Tongue (tissue), 2 donors: ENCODE measurements around the gene LDLRAP1. TPM values are rescaled to one million over a fixed set of nuclear protein-coding genes. Genes with fewer than 3 reads are reported as not detected.

ENCODE experiments used
- DNase-seq: peaks from one replicate; pipeline ENCODE4 v3.0.0-alpha.2; 2015
- total RNA-seq: library from RNA; depleted of rRNA; stranded (reverse); fragments of >200 nt; gene quantifications from one replicate; pipeline ENCODE4 v1.2.3, GENCODE V29; 2014

Gene LDLRAP1
- total RNA-seq, 1 donor from 2014 or later, result 10.8 TPM

DNA sequence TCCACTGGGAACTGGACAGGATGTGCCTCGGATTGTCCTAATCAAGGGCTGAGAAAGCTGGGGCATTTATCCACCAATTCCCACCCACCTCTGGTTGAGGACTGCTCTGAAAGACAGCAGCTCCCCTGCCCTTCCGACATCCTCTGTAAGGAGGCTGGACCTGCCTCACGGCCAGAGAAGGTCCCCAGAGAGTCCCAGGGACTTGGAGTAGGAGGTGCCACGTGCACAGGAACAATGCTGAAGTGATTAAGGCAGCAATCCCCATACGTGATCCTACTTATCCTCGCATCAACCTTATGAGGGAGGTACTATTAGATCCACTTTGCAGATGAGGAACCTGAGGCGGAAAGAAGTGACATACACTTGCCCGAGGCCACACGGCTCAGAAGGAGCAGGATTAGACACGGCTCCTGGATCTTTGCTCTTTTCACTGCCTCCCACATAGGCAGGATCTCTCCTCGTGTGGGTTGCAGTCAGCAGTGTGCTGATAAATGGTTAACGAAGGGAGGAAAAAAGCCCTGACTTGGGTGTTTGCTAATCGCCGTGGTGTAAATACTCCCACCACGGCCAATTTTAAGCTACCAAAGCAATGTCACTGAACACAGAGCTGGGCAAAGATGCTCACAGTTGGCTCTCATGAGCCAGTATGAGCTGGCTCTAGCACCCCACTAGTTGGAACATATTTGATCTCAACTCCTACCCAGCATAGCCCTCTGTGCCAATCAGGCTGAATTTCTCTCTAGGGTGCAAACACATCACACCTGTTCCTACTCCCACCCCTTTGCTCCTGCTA, 18.6 kb upstream of the LDLRAP1 start:
- DNase-seq, result no peak

DNA sequence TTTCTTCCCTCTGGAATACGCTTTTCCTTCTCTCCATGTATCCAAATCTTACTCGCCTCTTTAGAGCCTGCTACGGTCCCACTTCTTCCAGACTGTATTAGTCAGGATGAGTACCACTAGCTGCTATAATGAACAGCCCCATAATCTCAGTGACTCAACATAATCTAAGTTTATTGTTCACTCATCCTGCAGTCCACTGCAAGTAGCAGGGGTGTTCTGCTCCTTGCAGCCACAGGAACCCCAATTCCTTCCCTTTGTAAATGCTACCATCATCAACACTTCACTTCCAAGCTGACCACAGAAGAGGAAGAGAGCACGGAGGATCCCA, 18.1 kb upstream of the LDLRAP1 start:
- DNase-seq, result no peak

DNA sequence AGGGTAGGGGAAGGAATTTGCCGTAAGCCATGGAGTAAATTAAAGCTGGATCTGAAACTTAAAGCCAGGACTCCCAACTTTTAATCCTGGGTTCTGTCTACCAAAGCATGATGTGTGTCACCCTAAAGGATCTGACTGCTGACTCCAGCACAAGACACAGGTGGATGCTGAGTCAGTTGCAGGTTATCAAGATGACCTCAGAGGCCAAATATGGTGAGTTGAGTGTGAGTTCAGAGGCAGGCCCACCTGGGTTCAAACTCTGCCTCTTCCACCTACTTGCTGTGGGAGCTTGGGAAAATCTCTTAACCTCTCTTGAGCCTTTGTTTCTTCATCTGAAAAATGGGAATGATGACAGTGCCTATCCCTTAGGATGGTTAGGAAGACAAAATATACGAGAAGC, 16.7 kb upstream of the LDLRAP1 start:
- DNase-seq, result no peak

DNA sequence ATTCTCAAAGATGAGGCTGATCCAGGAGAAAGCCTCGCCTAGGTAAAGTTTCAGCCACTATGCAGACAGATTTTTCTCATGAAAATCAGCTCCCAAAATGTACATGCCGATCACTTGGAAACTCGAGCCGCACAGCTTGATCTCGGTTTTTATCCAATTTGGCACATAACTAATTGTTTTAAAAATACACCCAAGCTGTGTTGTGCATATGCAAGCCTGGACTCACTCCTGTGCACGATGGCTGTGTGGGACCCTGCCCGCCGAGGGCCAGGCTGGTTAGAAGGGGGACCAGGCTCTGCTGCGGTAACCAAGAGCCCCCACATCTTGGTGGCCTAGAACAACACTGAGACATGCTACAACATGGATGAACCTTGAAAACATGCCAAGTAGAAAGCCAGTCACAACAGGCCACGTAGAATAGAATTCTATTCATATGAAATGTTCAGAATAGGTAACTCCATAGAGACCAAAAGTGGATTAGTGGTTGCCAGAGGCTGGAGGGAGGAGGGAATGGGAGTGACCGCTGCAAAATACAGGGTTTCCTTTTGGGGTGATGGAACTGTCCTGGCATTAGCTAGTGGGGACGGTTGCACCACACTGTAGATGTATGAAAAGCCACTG, 16.1 kb upstream of the LDLRAP1 start:
- peak; percentile 29 for DNase-seq

DNA sequence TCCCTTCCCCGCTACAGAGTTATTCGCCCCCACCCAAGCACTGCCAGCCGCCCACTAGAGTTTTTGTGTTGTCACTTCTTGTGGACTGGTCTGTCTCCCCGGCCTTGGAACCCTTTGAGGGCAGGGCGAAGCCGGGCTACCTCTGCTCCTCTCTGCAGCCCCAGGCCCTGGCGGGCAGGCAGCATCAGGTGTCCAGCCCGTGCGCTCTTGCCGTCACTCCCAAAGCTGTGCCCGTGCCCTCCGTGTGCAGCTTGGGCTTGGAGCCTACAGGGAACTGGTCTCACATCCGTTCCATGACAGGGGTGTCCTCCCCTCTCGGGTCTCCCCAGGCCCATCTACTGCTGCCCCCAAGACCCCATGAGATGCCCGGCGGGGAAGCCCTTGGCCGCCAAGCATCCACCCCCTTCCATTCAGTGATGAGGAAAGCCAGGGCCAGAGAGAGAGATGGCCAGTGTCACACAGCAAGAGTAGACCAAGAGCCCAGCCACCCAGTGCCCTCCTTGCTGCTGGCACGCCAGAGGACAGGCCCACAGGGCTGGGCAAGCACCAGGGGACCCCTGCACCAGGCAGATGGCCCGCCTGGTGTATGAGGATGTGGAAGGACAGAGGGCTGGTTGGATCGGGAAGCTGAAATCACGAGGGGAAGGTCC, 15.3 kb upstream of the LDLRAP1 start:
- no peak for DNase-seq

DNA sequence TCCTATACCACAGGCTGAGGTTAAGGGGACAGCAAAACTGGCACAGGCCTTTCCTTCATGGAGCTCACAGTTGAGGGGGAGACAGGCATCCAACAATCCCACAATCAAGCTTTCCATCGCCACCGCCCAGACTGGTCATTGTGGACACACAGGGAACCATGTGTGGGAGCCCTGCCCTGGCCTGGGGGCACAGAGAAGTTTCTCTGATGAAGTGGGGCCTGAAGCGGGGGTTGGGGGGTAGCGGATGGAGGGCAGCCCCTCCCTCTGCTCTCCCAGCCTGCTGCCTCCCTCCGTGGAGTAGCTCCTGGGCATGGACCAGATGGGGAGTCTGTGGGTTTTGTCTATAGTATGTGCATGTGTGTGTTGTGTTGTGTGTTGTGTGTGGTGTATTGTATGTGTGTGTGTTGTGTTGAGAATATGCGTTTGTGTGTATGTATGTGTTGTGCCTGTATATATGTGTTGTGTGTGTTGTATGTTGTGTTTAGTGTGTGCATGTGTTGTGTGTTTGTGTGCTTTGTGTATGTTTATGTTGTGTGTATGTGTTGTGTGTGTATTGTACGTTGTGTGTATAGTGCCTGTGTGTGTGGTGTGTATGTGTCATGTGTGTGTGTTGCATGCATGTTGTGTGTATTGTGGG, 14.4 kb upstream of the LDLRAP1 start:
- no peak for DNase-seq

DNA sequence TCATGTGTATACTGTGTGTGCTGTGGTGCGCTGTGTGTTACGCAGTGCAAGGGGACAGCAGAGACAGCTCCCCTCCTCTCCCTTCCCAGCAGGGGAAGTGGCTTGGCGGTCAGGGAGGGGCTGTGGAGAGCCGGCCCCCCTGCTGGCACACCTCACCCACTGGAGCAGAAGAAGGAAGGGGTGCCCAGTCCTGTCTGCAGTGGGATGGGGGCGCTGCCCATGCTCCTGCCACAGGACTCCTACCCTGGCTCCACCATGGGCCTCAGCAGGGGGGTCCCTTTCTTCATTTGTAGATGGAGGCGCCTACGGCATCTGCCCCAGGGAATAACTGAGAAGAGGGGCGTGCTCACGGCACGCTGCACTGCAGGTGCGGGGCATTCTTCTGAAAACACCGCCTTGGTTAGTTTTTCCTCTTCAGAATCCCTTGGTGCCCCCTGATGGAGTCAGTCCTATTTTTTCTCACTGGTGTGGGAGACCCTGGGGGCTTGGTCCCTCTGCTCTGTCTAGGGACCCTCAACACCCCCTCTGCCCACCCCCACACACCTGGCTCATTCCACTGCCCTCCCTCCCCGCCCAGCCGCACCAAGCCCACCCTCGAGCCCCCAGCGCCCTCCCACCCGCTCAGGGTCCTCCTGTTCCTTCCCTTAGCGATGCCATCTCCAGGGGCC, 13.8 kb upstream of the LDLRAP1 start:
- DNase-seq, result no peak

DNA sequence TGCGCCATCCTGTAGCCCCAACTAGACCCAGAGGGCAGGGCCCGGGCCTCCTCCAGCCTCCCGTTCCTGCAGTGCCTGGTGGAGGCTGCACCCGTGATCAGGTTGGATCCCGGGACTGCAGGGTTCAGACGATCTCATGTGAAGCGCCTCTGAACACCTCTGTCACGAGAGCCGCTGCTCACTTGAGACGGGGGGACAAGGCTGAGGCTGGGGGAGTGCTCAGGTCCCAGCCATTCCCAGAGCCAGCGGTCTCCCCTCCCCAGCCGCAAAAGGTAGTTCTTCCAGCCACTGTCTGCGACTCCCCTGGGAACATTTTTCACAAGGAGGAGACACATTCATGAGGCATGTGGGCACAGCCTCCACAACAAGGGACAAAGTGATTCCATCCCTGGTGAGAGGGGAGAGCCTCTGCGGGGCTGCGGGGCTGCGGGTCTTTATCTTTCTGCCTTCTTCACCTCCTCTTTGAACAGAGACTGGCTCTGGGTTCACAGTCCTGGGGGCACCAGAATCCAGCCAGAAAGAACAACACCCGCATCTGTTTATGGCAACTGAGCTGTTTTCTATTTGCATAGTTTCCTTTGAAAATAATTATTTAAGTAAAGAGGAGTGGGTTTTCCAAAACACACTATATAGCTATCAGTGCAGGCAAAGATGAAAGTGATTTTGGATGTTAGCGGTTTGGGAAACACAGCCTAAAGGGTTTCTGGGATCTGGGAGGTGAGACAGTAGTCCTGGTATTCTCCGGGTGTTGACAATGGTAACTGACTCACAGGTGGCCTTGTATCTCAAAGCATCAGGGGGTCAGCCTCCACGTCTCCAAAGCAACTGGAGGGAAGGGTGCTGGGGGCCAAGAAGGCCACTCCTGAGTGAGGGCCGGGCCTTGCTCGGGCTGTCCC, 13.0 kb upstream of the LDLRAP1 start:
- DNase-seq, result no peak

DNA sequence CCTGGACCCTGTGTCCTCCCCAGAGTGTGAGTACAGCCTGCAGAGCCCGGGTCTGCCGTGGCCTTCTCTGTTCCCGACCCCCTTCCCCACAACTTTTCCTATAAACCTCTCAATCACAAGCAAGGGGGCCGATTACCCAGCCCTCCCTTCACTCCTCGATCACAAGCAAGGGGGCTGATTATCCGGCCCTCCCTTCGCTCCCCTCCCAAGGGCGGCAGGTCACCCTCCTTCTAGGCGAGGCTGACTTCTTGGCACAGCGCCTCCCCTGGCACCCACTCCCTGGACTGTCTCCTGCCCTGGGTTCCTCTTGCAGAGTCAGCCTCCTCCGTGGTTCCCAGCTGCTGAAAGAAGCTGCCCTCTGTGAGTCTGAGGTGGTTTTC, 12.3 kb upstream of the LDLRAP1 start:
- DNase-seq, result no peak

DNA sequence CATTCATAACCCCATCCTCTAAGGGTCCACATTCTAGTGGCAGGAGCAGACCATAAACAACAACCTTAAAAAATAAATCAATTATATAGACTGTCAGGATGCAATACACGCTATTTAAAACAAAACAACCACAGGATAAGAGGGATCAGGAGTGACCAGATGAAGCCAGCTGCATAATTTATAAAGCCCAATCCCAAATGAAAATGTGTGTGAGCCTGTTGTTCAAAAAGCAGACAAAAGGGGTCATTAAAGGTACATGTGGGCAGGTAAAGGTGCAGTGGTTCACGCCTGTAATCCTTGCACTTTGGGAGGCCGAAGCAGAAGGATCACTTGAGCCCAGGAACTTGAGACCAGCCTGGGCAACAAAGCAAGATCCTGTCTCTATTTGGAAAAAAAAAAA, 10.4 kb upstream of the LDLRAP1 start:
- DNase-seq, result no peak

DNA sequence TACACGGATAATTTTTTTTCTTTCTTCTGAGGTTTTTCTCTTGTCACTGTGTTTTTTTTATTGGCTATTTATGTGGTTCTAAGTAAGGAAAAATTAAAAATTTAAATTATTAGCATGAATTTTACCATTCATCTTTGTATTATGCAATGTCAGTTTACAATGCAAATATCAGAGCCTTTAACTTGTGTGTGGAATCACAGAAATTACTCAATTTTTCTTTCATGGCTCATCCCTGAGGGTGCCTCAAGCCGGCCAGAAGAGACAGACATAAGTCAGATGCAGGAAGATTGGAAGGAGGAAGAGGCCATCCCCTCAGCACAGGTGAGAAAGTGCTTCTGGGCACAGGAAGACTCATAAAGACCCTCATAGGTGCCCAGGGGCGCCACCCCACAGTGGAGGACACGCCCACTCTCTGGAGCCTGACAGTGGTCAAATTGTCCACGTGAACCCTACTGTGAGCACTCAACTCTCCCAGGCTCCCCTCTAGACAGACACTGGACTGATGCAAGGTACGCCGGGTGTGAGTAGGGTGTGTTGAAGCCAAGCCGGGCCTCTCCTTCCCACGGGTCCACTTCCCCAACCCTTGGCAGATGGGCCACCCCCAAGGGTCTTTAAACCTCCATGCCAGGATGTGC, 9.5 kb upstream of the LDLRAP1 start:
- no peak for DNase-seq

DNA sequence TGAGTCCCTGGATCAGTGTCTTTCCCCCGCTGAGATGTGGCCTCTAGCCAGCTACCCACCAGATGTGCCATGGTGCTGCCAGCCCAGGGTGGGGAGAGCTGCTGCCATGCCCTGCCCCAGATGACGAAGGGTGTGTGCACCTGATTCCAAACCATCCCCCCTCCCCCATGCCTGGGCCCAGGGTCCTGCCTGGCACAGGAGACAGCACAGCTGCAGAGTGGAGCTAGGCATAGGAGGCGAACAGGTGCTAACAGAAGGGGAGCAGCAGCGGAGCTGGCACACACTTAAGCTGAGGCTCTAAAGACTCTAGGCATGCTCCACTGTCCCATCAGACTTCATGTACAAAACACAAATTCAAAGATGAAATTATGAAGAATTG, 9.0 kb upstream of the LDLRAP1 start:
- DNase-seq, result peak; percentile 74

DNA sequence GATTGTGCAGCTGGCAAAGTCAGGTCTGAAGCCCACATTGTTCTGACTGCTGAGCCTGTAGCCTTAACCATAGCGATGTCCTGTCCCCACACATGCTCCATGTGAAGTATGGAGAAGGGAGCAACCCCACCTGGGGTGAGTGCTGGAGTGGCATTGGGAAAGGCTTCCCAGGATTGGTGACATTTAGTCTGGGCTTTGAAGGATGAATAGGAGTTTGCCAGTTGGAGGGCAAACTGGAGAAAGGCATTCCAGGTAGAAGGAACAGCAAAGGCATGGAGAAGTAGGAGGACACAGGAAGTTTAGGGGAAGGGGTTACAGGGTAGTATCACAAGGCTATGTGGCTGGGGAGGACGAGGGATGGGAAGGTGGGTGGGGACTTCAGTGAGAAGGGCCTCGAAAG, 7.3 kb upstream of the LDLRAP1 start:
- DNase-seq, result no peak

DNA sequence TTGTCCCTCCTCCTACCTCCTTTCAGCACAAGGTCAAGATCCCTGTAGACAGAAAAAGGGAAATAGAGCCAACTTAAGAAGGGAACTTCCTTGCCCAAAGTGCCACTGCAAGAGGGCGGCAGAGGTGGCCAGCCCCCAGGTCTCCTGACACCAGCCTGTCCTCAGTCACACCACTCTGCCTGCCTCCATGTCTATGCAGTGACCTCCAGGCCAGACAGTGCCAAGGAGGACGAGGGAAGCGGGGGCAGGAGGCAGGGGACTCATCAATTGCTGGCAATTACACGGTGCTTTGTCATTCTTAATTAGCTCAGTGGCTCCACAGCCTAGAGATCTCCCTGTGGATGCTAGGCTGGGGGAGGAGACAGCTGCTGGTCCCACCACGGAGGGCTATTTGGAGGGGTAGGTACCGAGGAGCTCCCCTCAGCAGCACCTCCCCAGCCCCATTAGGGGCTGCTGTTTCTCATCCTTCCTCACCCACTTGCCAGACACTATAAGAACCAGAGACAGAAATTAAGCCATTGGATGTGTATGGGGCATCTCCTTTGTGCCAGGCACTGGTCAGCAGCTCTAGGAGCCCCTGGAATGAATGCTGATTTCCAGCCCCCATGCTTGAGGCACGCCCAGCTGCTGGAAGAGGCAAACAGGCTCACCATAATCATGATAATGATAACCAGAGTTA, 6.1 kb upstream of the LDLRAP1 start:
- no peak for DNase-seq

DNA sequence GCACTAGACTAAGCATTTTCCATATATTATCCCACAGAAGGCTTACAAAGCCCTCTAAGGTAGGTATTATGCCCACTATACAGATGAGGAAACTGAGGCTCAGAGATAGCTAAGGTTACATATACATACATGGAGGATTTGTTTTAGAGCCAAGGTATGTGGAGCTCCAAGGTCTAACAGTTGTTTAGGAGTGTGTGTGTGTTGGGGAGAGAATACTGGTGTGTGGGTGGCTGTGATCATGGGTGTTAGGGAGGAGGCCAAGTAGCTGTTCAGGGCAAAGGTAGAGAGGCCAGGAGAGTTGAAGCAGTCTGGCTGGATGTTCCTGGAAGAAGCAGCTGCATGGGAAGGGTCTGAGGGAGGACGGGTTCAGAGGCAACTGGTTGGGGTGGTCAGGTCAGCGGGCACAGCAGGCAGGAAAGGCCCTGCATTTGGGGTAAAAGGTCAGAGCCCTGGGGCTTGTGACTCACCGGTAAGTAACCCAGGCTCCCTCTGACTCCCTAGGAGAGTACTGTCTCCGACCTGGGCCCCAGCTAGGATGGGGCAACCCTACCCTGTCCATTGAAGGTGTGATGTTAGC, 5.1 kb upstream of the LDLRAP1 start:
- no peak for DNase-seq

DNA sequence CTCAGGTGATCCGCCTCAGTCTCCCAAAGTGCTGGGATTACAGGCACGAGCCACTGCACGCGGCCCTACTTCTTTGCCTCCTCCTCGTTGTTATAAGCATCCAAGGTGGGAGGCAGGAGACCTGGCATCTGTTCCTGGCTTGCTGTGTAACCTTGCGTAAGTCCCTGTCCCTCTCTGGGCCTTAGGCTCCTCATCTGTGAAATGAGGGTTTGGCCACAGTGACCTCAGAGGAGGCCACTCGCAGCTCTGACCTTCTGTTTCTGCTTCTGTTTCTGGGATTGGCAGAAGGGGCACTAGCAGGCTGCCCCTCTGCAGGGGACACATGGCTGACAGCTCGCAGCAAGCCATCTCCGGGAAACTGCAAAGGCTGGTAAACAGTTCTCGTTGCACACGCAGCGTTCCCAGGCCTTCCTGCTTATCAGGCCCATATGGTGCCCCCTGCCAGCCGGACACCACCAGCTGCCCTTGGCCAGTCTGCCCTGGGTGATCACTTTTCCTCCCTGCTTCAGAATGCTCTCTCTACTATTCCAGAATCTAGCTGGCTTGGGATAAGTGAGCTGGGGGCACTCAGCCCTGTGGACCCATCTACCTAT, 2.6 kb upstream of the LDLRAP1 start:
- DNase-seq, result no peak

DNA sequence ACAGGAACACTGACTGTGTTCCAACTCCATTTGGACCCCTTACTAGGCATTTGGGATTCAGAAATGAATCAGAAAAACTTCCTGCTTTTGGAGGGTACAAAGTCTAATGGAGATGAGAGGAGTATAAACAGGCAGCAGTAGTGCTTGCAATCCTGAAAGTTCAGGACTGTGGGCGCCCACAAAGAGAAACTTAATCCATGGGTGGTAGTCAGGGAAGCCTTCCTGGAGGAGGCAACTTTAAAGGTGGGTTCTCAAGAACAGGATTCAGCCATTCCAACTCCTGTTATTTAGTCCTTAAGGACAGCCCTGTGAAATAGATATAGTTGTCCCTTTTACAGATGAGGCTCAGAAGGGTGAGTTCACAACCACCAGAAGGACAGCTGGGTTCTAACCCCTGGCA, 2.0 kb upstream of the LDLRAP1 start:
- DNase-seq, result no peak

DNA sequence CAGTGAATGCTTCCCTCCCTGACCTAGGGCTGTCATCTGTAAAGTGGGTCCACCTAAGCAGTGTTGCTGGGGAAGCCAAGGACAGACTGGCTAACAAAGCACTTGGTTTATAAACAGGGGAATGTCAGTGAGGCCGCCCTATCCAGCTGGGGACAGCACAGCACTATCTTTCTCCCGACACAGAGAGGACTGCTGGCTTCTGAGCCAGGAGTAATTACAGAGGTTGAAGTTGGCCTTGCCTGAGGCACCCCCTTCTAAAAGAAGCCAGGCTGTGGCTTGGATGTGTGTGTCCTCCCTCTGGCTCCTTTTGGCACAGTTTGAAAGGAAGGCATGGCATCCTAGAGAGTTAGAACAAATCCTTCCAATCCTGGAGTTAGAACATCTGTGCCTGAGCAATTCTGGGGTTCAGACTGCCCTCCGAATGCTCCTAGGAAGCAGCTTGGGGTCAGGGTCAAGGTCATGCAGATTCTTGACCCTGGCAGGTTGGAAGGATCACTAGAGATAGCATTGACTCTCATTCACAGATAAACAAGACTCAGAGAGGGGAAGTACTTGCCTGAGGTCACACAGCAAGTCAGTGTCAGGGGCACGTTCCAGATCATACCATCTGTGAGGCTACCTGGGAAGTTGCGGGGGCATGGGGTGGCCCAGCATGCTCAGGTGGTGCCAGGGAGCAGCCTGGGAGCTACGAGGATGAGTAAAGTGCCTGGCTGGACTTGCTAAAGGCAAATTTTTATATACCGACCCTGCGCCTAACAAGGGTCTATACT, 1.3 kb upstream of the LDLRAP1 start:
- DNase-seq, result no peak

DNA sequence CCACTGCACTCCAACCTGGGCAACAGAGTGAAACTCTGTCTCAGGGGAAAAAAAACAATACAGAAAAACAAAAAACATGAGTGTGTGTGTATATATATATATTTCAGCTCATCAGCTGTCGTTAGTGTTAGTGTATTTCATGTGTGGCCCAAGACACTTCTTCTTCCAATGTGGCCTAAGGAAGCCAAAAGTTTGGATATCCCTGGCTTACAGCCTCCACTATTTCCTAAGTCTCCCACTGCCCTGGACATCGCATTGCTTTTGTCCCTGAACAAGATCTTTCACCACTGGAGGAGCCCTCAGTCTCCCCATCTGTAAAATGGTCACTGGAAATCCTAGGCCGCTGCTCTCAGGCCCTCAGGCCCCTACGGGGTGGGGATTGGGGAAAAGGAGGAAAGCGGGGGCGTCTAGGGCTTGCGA, 391 bp upstream of the LDLRAP1 start:
- no peak for DNase-seq
